Heart left ventricle (tissue), 16 donors: Measurements from ENCODE around the gene CEP350. TPM values are rescaled to one million over a fixed set of nuclear protein-coding genes. Genes with fewer than 3 reads are reported as not detected.

ENCODE experiments used
- ATAC-seq, 4 donors: fragments of 200-7000 bp; cut with Tn5 transposase; one replicate each; pipeline ENCODE4 v1.9.1; 2020 to 2022; ENCODE audit warnings: moderate library complexity in 4 of 4, mild to moderate bottlenecking in 3 of 4, moderate number of reproducible peaks in 1 of 4
- DNase-seq, 5 donors: peaks; one replicate each; pipeline ENCODE4 v3.0.0-alpha.2; 2020
- H3K27ac ChIP-seq, 12 donors: fragments of 200-600 bp; sonication (generic) in 4 of 12; one replicate each; pipeline versions ENCODE4 v1.5.0 to v1.8.0; 2016 to 2022; ENCODE audit warnings: mild to moderate bottlenecking in 2 of 12
- H3K27me3 ChIP-seq, 9 donors: fragments of 200-600 bp; sonication (generic) in 2 of 9; one replicate each; pipeline versions ENCODE4 v1.5.1 to v1.8.0; 2016 to 2022; ENCODE audit warnings: mild to moderate bottlenecking in 3 of 9
- H3K36me3 ChIP-seq, 9 donors: fragments of 200-600 bp; sonication (generic) in 2 of 9; one replicate each; pipeline versions ENCODE4 v1.5.0 to v1.8.0; 2018 to 2022; ENCODE audit warnings: mild to moderate bottlenecking in 2 of 9
- H3K4me1 ChIP-seq, 12 donors: fragments of 200-600 bp; sonication (generic) in 4 of 12; one replicate each; pipeline versions ENCODE4 v1.5.0 to v1.8.0; 2016 to 2022; ENCODE audit warnings: mild to moderate bottlenecking in 3 of 12
- H3K4me3 ChIP-seq, 12 donors: fragments of 200-600 bp; sonication (generic) in 4 of 12; one replicate each; pipeline versions ENCODE4 v1.5.0 to v1.8.0; 2017 to 2022; ENCODE audit warnings: mild to moderate bottlenecking in 9 of 12, moderate library complexity in 4 of 12
- H3K9me3 ChIP-seq, 12 donors: fragments of 200-600 bp; sonication (generic) in 4 of 12; one replicate each; pipeline versions ENCODE4 v1.5.0 to v1.8.0; 2016 to 2022; ENCODE audit warnings: mild to moderate bottlenecking in 1 of 12
- POLR2A ChIP-seq, 2 donors: fragments of 450-650 bp; IDR thresholded peaks; one replicate each; pipeline ENCODE4 v1.6.1; 2017; ENCODE audit warnings: antibody characterized with exemption in 2 of 2, mild to moderate bottlenecking in 2 of 2, moderate library complexity in 2 of 2
- WGBS, 4 donors: extraction: QIAGEN DNeasy Blood & Tissue Kit in 2 of 4; methylation state at CpG; one replicate each; pipeline versions ENCODE4 v1.1.5 to v1.1.7; 2013 to 2018; 5-methylcytosine and 5-hydroxymethylcytosine counted together
- intact Hi-C, 10 donors: fragments of 100-400 bp; cut with DNase I; formaldehyde crosslinking; loops; one replicate each; pipeline versions ENCODE4 v1.11.1 to v1.14.2; 2022
- polyA plus RNA-seq, 2 donors: library from polyadenylated mRNA; stranded (reverse); fragments of 200-250 nt; gene quantifications; one replicate each; pipeline ENCODE4 v1.2.3, GENCODE V29; 2013
- total RNA-seq, 9 donors: library from RNA; depleted of rRNA in 2 of 9; stranded (reverse); fragments of >200 nt in 2 of 9; fragmentation: NEBNext Ultra II Directional in 3 of 9; extraction: Animal tissue kit (Norgen Biotek cat#: 25700) in 3 of 9; gene quantifications; one replicate each; pipeline versions ENCODE4 v1.1.0 to v1.2.4, GENCODE V29; 2016 to 2023
- TF ChIP-seq, protein P1 (sequence below), 12 donors: fragments of 200-600 bp; sonication (generic) in 4 of 12; IDR thresholded peaks; one replicate each; pipeline versions ENCODE4 v1.5.0 to v1.8.0; 2018 to 2022; ENCODE audit warnings: antibody characterized with exemption in 12 of 12, mild to moderate bottlenecking in 5 of 12
- donor health status: ischemic (EF 13 %, LVEDD 7.1; RV severe dilation, severe dysfunction).
- donor health status: healthy with polysubstance abuse.
- donor health status: DM: no; HTN: yes; CAD: no.
- donor health status: DM: no; HTN: no; CAD: no.
- donor health status: ischemic (EF 25% LVEDD 6.9; RV normal size, moderate dysfunction).
- donor health status: ischemic (EF 25% LVEDD 5.7; RV mildly dilated, moderate dysfunction).
- donor health status: healthy.
- donor health status: DM: yes; HTN: yes; CAD: no.
- donor health status: ischemic (EF 35%, LVEDD 5.7; RV mildly dilated, moderate dysfunction).
- donor health status: nonischemic (EF 11% LVEDD 7.7; RV severe dilation, severe dysfunction).
- donor health status: DM: yes; HTN: yes; CAD: no.
- donor health status: PGD.
- donor health status: ischemic (EF 29% LVEDD 5.4; RV normal size, mild dysfunction).
- donor health status: nonischemic (EF 23%, LVEDD 6.1; RV moderate dilation, normal function).

Gene CEP350
- total and polyA plus RNA-seq, 11 donors = 7.8 to 65.3 (median 40.4) TPM

DNA sequence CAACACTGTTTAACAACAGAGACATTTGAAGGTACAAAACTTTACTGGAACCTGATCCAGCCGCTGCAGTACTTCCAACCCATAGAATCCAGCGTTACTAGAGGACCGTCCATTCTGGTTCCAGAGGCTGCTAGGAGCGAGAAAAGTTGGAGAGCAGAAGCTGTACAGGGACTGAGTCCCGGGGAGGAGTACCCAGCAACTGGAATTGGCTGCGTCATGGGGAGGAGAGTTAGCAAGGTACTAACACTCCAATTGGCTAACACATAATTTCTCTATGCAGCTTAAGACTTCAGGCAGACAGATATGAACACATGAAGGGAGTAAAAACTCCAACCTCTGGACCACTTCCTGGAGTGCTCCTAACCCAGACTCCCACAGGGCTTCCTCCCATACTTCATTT is 198.0 kb downstream of the CEP350 start:
- TF ChIP-seq POLR2A (IDR thresholded peaks at IDR 0.05) = no peak
- TF ChIP-seq, protein P1, sequence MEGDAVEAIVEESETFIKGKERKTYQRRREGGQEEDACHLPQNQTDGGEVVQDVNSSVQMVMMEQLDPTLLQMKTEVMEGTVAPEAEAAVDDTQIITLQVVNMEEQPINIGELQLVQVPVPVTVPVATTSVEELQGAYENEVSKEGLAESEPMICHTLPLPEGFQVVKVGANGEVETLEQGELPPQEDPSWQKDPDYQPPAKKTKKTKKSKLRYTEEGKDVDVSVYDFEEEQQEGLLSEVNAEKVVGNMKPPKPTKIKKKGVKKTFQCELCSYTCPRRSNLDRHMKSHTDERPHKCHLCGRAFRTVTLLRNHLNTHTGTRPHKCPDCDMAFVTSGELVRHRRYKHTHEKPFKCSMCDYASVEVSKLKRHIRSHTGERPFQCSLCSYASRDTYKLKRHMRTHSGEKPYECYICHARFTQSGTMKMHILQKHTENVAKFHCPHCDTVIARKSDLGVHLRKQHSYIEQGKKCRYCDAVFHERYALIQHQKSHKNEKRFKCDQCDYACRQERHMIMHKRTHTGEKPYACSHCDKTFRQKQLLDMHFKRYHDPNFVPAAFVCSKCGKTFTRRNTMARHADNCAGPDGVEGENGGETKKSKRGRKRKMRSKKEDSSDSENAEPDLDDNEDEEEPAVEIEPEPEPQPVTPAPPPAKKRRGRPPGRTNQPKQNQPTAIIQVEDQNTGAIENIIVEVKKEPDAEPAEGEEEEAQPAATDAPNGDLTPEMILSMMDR (IDR thresholded peaks at IDR 0.05) = no peak
- no peaks in the 10 kb centered on the region for H3K27me3 ChIP-seq
- no peak overlapping the region for H3K27ac ChIP-seq
- H3K36me3 ChIP-seq = no peaks in the 10 kb centered on the region
- ATAC-seq = no peak
- intact Hi-C loops = loop anchor here in 3 of 10 donors (5.0 to 10.0 kb wide), 3 partner anchors 35 to 198 kb away; partner anchors contain the start of gene CEP350 (in 1 of the 3)
- H3K4me3 ChIP-seq = no peak overlapping the region
- H3K4me1 ChIP-seq = peaks cover 0 to 37% (median 21%) of the 10 kb centered on the region in 12 donors
- WGBS, 4 donors = 93 to 96% (median 94%) methylated on average over 6 of the region's 6 CpGs
- H3K9me3 ChIP-seq = no peaks in the 10 kb centered on the region
- no peak for DNase-seq

DNA sequence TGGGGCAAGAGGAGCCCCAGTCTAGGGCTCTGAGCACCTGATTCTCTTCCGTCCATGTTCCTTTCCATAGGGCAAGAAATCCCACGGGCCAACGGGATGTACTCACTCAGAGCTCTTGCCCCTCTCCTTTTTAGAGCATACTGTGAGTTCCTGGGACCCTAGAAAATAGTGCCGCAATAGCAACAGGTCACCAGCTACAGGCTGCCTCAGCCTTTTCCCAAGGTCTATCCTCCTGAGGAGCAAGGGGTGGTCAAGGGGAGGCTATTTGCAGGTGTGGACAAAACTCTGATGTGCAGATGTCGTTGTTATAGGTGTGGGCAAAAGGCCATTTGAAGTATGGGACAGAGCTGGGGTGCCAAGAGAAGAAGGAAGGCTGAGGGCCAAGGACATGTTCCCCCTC is 198.4 kb downstream of the CEP350 start:
- H3K4me1 ChIP-seq = peaks cover 0 to 41% (median 22%) of the 10 kb centered on the region in 12 donors
- no peaks in the 10 kb centered on the region for H3K9me3 ChIP-seq
- no peak overlapping the region for H3K4me3 ChIP-seq
- no peak for TF ChIP-seq POLR2A (IDR thresholded peaks at IDR 0.05)
- TF ChIP-seq, protein P1 (IDR thresholded peaks at IDR 0.05) = no peak
- 88 to 91% (median 89%) methylated on average over 5 of the region's 5 CpGs for WGBS, 4 donors
- no peak for ATAC-seq
- intact Hi-C loops = loop anchor here in 3 of 10 donors (5.0 to 10.0 kb wide), 3 partner anchors 36 to 198 kb away; partner anchors contain the start of gene CEP350 (in 1 of the 3)
- DNase-seq = no peak
- no peaks in the 10 kb centered on the region for H3K36me3 ChIP-seq
- H3K27me3 ChIP-seq = no peaks in the 10 kb centered on the region
- H3K27ac ChIP-seq = no peak overlapping the region

DNA sequence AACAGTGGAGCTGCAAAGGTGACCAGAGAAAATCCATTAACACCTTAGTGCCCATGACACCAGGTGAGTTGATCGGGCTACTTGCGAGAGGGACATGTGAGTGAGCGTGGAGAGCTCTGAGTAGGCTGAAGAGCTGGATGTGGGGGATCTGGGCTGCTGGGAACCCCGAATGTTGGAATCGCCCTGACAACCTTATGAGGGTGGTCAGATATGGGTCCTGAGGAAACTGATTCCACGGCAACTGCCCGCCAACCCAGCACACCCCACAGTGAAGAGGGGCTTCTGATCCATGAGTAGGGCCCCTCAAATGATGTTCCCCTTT is 199.4 kb downstream of the CEP350 start:
- intact Hi-C loops = loop anchor here in 3 of 10 donors (5.0 to 10.0 kb wide), 3 partner anchors 37 to 199 kb away; partner anchors contain the start of gene CEP350 (in 1 of the 3)

More for the DNA sequence above, 199.4 kb downstream of the CEP350 start:
- Histone ChIP-seq H3K36me3 (no peaks in the 10 kb centered on the region), H3K4me1 (peaks cover 0 to 51% (median 23%) of the 10 kb centered on the region in 12 donors), H3K9me3 (no peaks in the 10 kb centered on the region), H3K27me3 (no peaks in the 10 kb centered on the region), H3K4me3 (peak overlapping the region; percentile 70 to 100 (median 98)), H3K27ac (peak overlapping the region; percentile 83 to 99 (median 96))
- no peak for DNase-seq
- peak in 1 of 4 donors; percentile 1 for ATAC-seq
- WGBS, 4 donors = 6 to 15% (median 11%) methylated on average over 7 of the region's 7 CpGs
- TF ChIP-seq, protein P1 (IDR thresholded peaks at IDR 0.05) = no peak
- TF ChIP-seq POLR2A (IDR thresholded peaks at IDR 0.05) = no peak
